Peyer's patch (tissue), 4 donors: ENCODE data around the gene MFRP. TPM values are rescaled to one million over a fixed set of nuclear protein-coding genes. Genes with fewer than 3 reads are reported as not detected.

Experiments used
- DNase-seq, 3 donors: peaks; one replicate each; pipeline ENCODE4 v3.0.0-alpha.2; 2017 to 2019
- H3K27ac ChIP-seq, 4 donors: fragments of 200-600 bp; sonication (generic); one replicate each; pipeline ENCODE4 v1.5.1; 2016 to 2019
- H3K27me3 ChIP-seq, 2 donors: fragments of 200-600 bp; sonication (generic); one replicate each; pipeline ENCODE4 v1.5.1; 2019
- H3K36me3 ChIP-seq, 3 donors: fragments of 200-600 bp; sonication (generic); one replicate each; pipeline ENCODE4 v1.5.1; 2016 to 2019
- H3K4me1 ChIP-seq, 4 donors: fragments of 200-600 bp; sonication (generic); one replicate each; pipeline ENCODE4 v1.5.1; 2016 to 2019
- H3K4me3 ChIP-seq, 4 donors: fragments of 200-600 bp; sonication (generic); 1 replicate in 3 of 4; 2 replicates in 1 of 4; pipeline ENCODE4 v1.5.1; 2016 to 2019; ENCODE audit warnings: mild to moderate bottlenecking in 1 of 4
- H3K9me3 ChIP-seq, 4 donors: fragments of 200-600 bp; sonication (generic); one replicate each; pipeline ENCODE4 v1.5.1; 2016 to 2019; ENCODE audit warnings: mild to moderate bottlenecking in 1 of 4
- CTCF ChIP-seq, 6 experiments: fragments of 450-650 bp in 4 of 6; fragments of 200-600 bp in 2 of 6; sonication (generic) in 1 of 6; IDR thresholded peaks; one replicate each; pipeline ENCODE4 v1.5.1; 2017 to 2019; ENCODE audit warnings: antibody characterized with exemption in 6 of 6, mild to moderate bottlenecking in 3 of 6, moderate library complexity in 1 of 6
- POLR2A ChIP-seq, 2 donors: fragments of 450-650 bp; IDR thresholded peaks; one replicate each; pipeline ENCODE4 v1.5.1; 2017; ENCODE audit warnings: antibody characterized with exemption in 2 of 2, mild to moderate bottlenecking in 2 of 2, moderate library complexity in 2 of 2
- total RNA-seq, 4 donors: library from RNA; depleted of rRNA; stranded (reverse); fragments of >200 nt; gene quantifications; one replicate each; pipeline ENCODE4 v1.1.0, GENCODE V29; 2016

Gene MFRP
- total RNA-seq, 4 donors from 2014 or later, result not detected

- H3K27ac ChIP-seq, result no peak overlapping the region
- no peak for DNase-seq
- H3K9me3 ChIP-seq, result no peaks in the 10 kb centered on the region
- no peaks in the 10 kb centered on the region for H3K4me1 ChIP-seq
- no peaks in the 10 kb centered on the region for H3K27me3 ChIP-seq
- H3K36me3 ChIP-seq, result peaks cover 0 to 21% (median 0%) of the 10 kb centered on the region in 3 donors
- H3K4me3 ChIP-seq, result no peak overlapping the region
- TF ChIP-seq POLR2A (IDR thresholded peaks at IDR 0.05), result no peak
- no peak for TF ChIP-seq CTCF (IDR thresholded peaks at IDR 0.05)
Observed at GRCh38 chr11:119309411-119309810, 37.1 kb downstream of the MFRP start.

- no peaks in the 10 kb centered on the region for H3K9me3 ChIP-seq
- no peak overlapping the region for H3K27ac ChIP-seq
- no peaks in the 10 kb centered on the region for H3K4me1 ChIP-seq
- TF ChIP-seq POLR2A (IDR thresholded peaks at IDR 0.05) (no peak), CTCF (IDR thresholded peaks at IDR 0.05) (no peak)
- H3K27me3 ChIP-seq, result no peaks in the 10 kb centered on the region
- H3K4me3 ChIP-seq, result no peak overlapping the region
- peaks cover 0 to 30% (median 0%) of the 10 kb centered on the region in 3 donors for H3K36me3 ChIP-seq
- no peak for DNase-seq
Observed at GRCh38 chr11:119307974-119308373, 38.5 kb downstream of the MFRP start.

- Histone ChIP-seq H3K27ac (peak overlapping the region in 2 of 4 donors; percentile 11 to 31), H3K27me3 (no peaks in the 10 kb centered on the region), H3K36me3 (peaks cover 0 to 33% (median 0%) of the 10 kb centered on the region in 3 donors), H3K9me3 (no peaks in the 10 kb centered on the region), H3K4me3 (no peak overlapping the region), H3K4me1 (no peaks in the 10 kb centered on the region)
- TF ChIP-seq POLR2A (IDR thresholded peaks at IDR 0.05), result no peak
- no peak for TF ChIP-seq CTCF (IDR thresholded peaks at IDR 0.05)
- no peak for DNase-seq
Observed at GRCh38 chr11:119307219-119307618, 39.3 kb downstream of the MFRP start.

GRCh38 chr11:119306373-119306890 is 40.1 kb downstream of the MFRP start:
- no peak overlapping the region for H3K4me3 ChIP-seq
- TF ChIP-seq CTCF (IDR thresholded peaks at IDR 0.05) (no peak), POLR2A (IDR thresholded peaks at IDR 0.05) (no peak)
- no peaks in the 10 kb centered on the region for H3K9me3 ChIP-seq
- peak overlapping the region in 2 of 4 donors; percentile 41 to 59 for H3K27ac ChIP-seq
- no peak for DNase-seq
- no peaks in the 10 kb centered on the region for H3K4me1 ChIP-seq
- H3K36me3 ChIP-seq, result peaks cover 0 to 32% (median 0%) of the 10 kb centered on the region in 3 donors
- no peaks in the 10 kb centered on the region for H3K27me3 ChIP-seq

GRCh38 chr11:119305556-119306372 is 40.7 kb downstream of the MFRP start:
- Histone ChIP-seq H3K4me3 (no peak overlapping the region), H3K36me3 (peaks cover 0 to 35% (median 0%) of the 10 kb centered on the region in 3 donors), H3K27me3 (no peaks in the 10 kb centered on the region), H3K4me1 (no peaks in the 10 kb centered on the region), H3K27ac (peak overlapping the region in 2 of 4 donors; percentile 41 to 59), H3K9me3 (no peaks in the 10 kb centered on the region)
- no peak for TF ChIP-seq POLR2A (IDR thresholded peaks at IDR 0.05)
- TF ChIP-seq CTCF (IDR thresholded peaks at IDR 0.05), result no peak
- DNase-seq, result no peak
